K562 (cell line): ENCODE measurements around the gene PIKFYVE.

Experiments
- HMBOX1 ChIP-seq: sonication (generic); IDR thresholded peaks from 2 replicates; pipeline ENCODE4 v1.6.1; 2016
- NFATC3 ChIP-seq: fragments of 450-650 bp; IDR thresholded peaks from 2 replicates; pipeline ENCODE4 v1.6.1; 2017; ENCODE audit warnings: mild to moderate bottlenecking
- TGIF2 ChIP-seq: sonication (generic); formaldehyde crosslinking; IDR thresholded peaks from 2 replicates; pipeline ENCODE4 v1.8.1; 2022; ENCODE audit warnings: mild to moderate bottlenecking, missing genetic modification reagents, moderate library complexity
- TRIM28 ChIP-seq: fragments of 450-650 bp; IDR thresholded peaks from 2 replicates; pipeline ENCODE4 v1.6.1; 2017
- ZNF282 ChIP-seq: sonication (generic); formaldehyde crosslinking; IDR thresholded peaks from 2 replicates; pipeline ENCODE4 v1.8.1; 2023; ENCODE audit warnings: missing genetic modification reagents
- TF ChIP-seq, protein P1 (sequence below): sonication (generic); formaldehyde crosslinking; IDR thresholded peaks from 2 replicates; pipeline ENCODE4 v1.5.0; 2020; ENCODE audit warnings: missing genetic modification reagents

GRCh38 chr2:208227581-208228232 lies 38.3 kb upstream of the PIKFYVE start:
- no peak for TF ChIP-seq ZNF282 (CRISPR knock-in tag)
- TF ChIP-seq NFATC3: no peak
- TF ChIP-seq TRIM28: no peak
- TF ChIP-seq, protein P1, sequence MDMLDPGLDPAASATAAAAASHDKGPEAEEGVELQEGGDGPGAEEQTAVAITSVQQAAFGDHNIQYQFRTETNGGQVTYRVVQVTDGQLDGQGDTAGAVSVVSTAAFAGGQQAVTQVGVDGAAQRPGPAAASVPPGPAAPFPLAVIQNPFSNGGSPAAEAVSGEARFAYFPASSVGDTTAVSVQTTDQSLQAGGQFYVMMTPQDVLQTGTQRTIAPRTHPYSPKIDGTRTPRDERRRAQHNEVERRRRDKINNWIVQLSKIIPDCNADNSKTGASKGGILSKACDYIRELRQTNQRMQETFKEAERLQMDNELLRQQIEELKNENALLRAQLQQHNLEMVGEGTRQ (CRISPR knock-in tag): no peak
- no peak for TF ChIP-seq TGIF2
- no peak for TF ChIP-seq HMBOX1
